K562 (cell line): Measurements from ENCODE around the gene ITGA11. TPM values are rescaled to one million over a fixed set of nuclear protein-coding genes. Genes with fewer than 3 reads are reported as not detected.

ENCODE experiments used
- ATAC-seq: fragments of 200-7000 bp; cut with Tn5 transposase; 3 replicates; pipeline ENCODE4 v1.9.1; 2020; ENCODE audit warnings: moderate library complexity
- BruUV-seq: library from RNA; stranded (reverse); fragments of 400-500 nt; replicated peaks from 2 replicates; lab custom pipeline; 2021; lab: Mats Ljungman, UMichigan
- CTCF ChIA-PET: fragments of 300-600 bp; formaldehyde crosslinking; extraction: SDS; loops from one replicate; lab custom pipeline; 2021; ENCODE audit warnings: low intra/inter-chr PET ratio; lab: Yijun Ruan, JAX
- POLR2A ChIA-PET: fragments of 300-600, 350-650 bp; sonication (Branson Sonifier 250); formaldehyde crosslinking; extraction: SDS; loops from one replicate; lab custom pipeline; 2021; ENCODE audit warnings: antibody characterized with exemption, inconsistent platforms; lab: Yijun Ruan, JAX
- DNase-seq, 4 experiments: peaks; one replicate each; pipeline versions ENCODE4 v3.0.0 to v3.0.0-alpha.2; 2011 to 2018; ENCODE audit warnings: low spot score in 3 of 4, mixed read lengths in 3 of 4; ENCODE audit errors: extremely low read depth in 1 of 4
- FAIRE-seq: peaks from 2 replicates; lab custom pipeline; 2011; peaks lifted over from hg19 to GRCh38; lab: Jason Lieb, UNC
- H2AFZ ChIP-seq: 2 replicates; pipeline ENCODE4 v1.6.0; 2011; ENCODE audit warnings: low read depth, low read length, control low read depth, inconsistent platforms
- H3K27ac ChIP-seq: fragments of 200-600 bp; 3 replicates; pipeline ENCODE4 v1.8.0; 2011; ENCODE audit warnings: low read depth, mild to moderate bottlenecking, control low read depth, inconsistent platforms, low read length, moderate library complexity, mixed read lengths; ENCODE audit errors: extremely low read depth
- H3K27me3 ChIP-seq, 2 experiments: fragments of 300-600 bp in 1 of 2; 2 replicates in 1 of 2; 3 replicates in 1 of 2; pipeline versions ENCODE4 v1.6.0 to v1.8.0; 2011; ENCODE audit warnings: inconsistent platforms in 2 of 2, low read length in 2 of 2, mild to moderate bottlenecking in 1 of 2, mixed read lengths in 1 of 2, moderate library complexity in 1 of 2; ENCODE audit not compliant: control insufficient read depth in 2 of 2, insufficient read depth in 2 of 2
- H3K36me3 ChIP-seq: fragments of 300-600 bp; 3 replicates; pipeline ENCODE4 v1.8.0; 2011; ENCODE audit warnings: mild to moderate bottlenecking, low read length, inconsistent platforms; ENCODE audit not compliant: control insufficient read depth, insufficient read depth
- H3K4me1 ChIP-seq, 2 experiments: fragments of 200-600 bp in 1 of 2; replicated peaks in 1 of 2; 2 replicates in 1 of 2; 3 replicates in 1 of 2; pipeline versions ENCODE4 v1.5.1 to v1.8.0; 2011; ENCODE audit warnings: inconsistent platforms in 2 of 2, low read length in 2 of 2, mild to moderate bottlenecking in 1 of 2, mixed read lengths in 1 of 2, moderate library complexity in 1 of 2; ENCODE audit not compliant: control insufficient read depth in 2 of 2, insufficient read depth in 2 of 2
- H3K4me2 ChIP-seq: 2 replicates; pipeline ENCODE4 v1.6.1; 2011; ENCODE audit warnings: low read length, control low read depth, inconsistent platforms, mixed read lengths; ENCODE audit not compliant: insufficient read depth
- H3K4me3 ChIP-seq: fragments of 200-600 bp; sonication (generic), shearing (Covaris generic); 2 replicates; pipeline ENCODE4 v1.5.1; 2016; ENCODE audit warnings: control low read depth, inconsistent platforms
- H3K79me2 ChIP-seq: fragments of 200-600 bp; 3 replicates; pipeline ENCODE4 v1.8.0; 2011; ENCODE audit warnings: low read length, inconsistent platforms; ENCODE audit not compliant: control insufficient read depth, insufficient read depth
- H3K9ac ChIP-seq, 2 experiments: 2 replicates each; pipeline versions ENCODE4 v1.6.0 to v1.6.1; 2011; ENCODE audit warnings: low read depth in 2 of 2, low read length in 2 of 2, control low read depth in 1 of 2, inconsistent platforms in 1 of 2, mild to moderate bottlenecking in 1 of 2, mixed read lengths in 1 of 2; ENCODE audit not compliant: insufficient read depth in 1 of 2
- H3K9me1 ChIP-seq: one replicate; pipeline ENCODE4 v1.6.0; 2011; ENCODE audit warnings: inconsistent platforms, mild to moderate bottlenecking, low read length, moderate library complexity; ENCODE audit not compliant: control insufficient read depth, insufficient read depth
- H3K9me3 ChIP-seq: replicated peaks from 2 replicates; pipeline ENCODE4 v1.5.1; 2011; ENCODE audit warnings: low read depth, low read length, inconsistent platforms; ENCODE audit not compliant: control insufficient read depth, insufficient read depth
- H4K20me1 ChIP-seq: replicated peaks from 2 replicates; pipeline ENCODE4 v1.6.1; 2011; ENCODE audit warnings: low read length, inconsistent platforms, mixed read lengths; ENCODE audit not compliant: control insufficient read depth, insufficient read depth
- CHD2 ChIP-seq: IDR thresholded peaks from 2 replicates; pipeline ENCODE4 v1.6.1; 2011; ENCODE audit warnings: low read depth, low read length
- ZBTB17 ChIP-seq: fragments of 450-650 bp; formaldehyde crosslinking; IDR thresholded peaks from 2 replicates; pipeline ENCODE4 v1.4.0; 2020; ENCODE audit warnings: mild to moderate bottlenecking
- WGBS: fragments of 100-300 bp; shearing (Covaris generic); methylation state at CpG from one replicate; pipeline ENCODE4 v1.1.6; 2016; ENCODE audit warnings: low coverage, mixed read lengths; ENCODE audit not compliant: insufficient coverage; ENCODE audit errors: missing lambda C conversion rate; 5-methylcytosine and 5-hydroxymethylcytosine counted together
- in situ Hi-C: fragments of 300-500 bp; cut with MboI; formaldehyde crosslinking; loops from 4 replicates; pipeline ENCODE4 v1.15.0; 2018; ENCODE audit warnings: inconsistent platforms, mixed read lengths
- intact Hi-C: fragments of 100-400 bp; cut with micrococcal nuclease; formaldehyde crosslinking; loops from 2 replicates; pipeline ENCODE4 v1.14.2; 2022
- polyA plus RNA-seq, 8 experiments: library from polyadenylated mRNA; depleted of rRNA in 4 of 8; stranded (reverse) in 5 of 8; unstranded in 3 of 8; fragments of >200 nt; fragmentation: Nextera tagmentation in 2 of 8; fragmentation: Illumina TruSeq in 1 of 8; extraction: Ambion mirVana in 2 of 8; extraction: Trizol in 1 of 8; gene quantifications; 2 replicates each; pipeline versions ENCODE4 v1.2.1 to v1.2.3, GENCODE V29; 2011 to 2014; ENCODE audit warnings: inconsistent platforms in 1 of 8, missing spikeins in 1 of 8
- total RNA-seq, 7 experiments: library from RNA; depleted of rRNA in 6 of 7; stranded (reverse); fragments of >200 nt in 6 of 7; fragmentation: Illumina TruSeq in 2 of 7; extraction: Trizol in 2 of 7; gene quantifications; 2 replicates each; pipeline versions ENCODE4 v1.2.1 to v1.2.3, GENCODE V29; 2011 to 2021; ENCODE audit warnings: low replicate concordance in 1 of 7
- TF ChIP-seq, protein P1 (sequence below): fragments of 450-650 bp; formaldehyde crosslinking; conservative IDR thresholded peaks from 2 replicates; pipeline ENCODE4 v1.4.0; 2022; ENCODE audit warnings: mild to moderate bottlenecking, missing genetic modification characterization

The ITGA11 gene
- total and polyA plus RNA-seq, 9 of the 15 experiments (the other 6 are each of a cell fraction or from before 2014, with no cell fraction given), result 0.01 TPM; not detected in 8

DNA sequence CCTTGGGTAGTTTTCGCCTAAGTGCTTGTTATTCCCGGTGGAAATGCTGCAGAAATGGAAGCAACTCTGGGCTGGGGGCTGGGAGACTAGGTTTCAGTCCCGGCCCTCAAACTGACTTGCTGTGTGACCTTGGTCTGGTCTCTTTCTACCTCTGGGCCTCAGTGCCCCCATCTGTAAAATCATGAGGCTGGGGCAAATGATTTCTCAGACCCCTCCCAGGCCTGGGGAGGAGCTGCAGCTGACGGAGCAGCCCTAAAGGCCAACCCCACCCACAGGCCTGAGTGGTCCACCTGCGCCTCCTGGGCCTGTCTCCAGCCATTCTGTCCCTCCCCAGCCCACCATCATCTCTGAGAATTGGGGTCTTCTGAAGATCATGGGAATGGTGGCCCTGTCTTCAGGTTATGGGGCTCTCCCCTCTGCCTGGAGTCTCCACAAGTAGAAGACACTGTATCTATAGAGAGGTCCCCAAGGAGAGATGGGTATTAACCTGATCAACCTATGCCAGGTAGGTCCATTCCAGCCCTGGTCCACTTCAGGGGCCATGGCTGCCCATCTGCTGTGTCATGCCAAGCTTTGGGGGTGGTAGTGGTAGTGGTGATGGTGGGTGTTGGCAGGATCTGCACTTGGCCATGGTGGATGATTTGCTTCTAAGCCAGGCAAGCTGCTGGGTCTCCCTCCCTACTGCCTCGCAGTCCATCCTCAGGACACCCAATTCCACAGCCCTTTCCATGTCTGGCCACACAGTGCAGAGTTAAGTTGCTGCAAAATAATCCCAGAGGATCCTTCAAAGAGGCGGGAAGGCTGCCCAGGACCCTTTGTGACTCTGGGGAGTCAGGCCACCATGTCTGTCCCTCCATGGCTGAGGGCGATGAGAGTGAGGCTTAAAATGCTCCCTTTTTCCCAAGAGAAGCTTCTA is 46.0 kb downstream of the ITGA11 start:
- H3K9me3 ChIP-seq, result no peaks in the 10 kb centered on the region
- POLR2A ChIA-PET, result no interaction called here
- H3K4me1 ChIP-seq, result no peaks in the 10 kb centered on the region
- 0 out of 2 replicates have a peak, but pooled peaks cover 4% of the 10 kb centered on the region for H4K20me1 ChIP-seq
- BruUV-seq, result no TSS peak
- WGBS, result 2% methylated on average over 8 of the region's 8 CpGs
- CTCF ChIA-PET, result no interaction called here
- H3K27me3 ChIP-seq, result peaks cover 7 to 42% of the 10 kb centered on the region in 2 experiments; a peak in 4 of 5 replicates
- H2AFZ ChIP-seq, result no peak overlapping the region
- H3K4me3 ChIP-seq, result no peak overlapping the region
- peak overlapping the region in 1 of 2 experiments; percentile 23; a peak in 1 of 4 replicates for H3K9ac ChIP-seq
- H3K27ac ChIP-seq, result no peak overlapping the region
- in situ Hi-C loops, result no loop called here
- DNase-seq (no peak), FAIRE-seq (no peak), ATAC-seq (no peak)
- no peak overlapping the region for H3K4me2 ChIP-seq
- no peaks in the 10 kb centered on the region for H3K9me1 ChIP-seq
- H3K79me2 ChIP-seq, result no peaks in the 10 kb centered on the region
- no peaks in the 10 kb centered on the region for H3K36me3 ChIP-seq
- intact Hi-C loops, result no loop called here
- TF ChIP-seq, protein P1, sequence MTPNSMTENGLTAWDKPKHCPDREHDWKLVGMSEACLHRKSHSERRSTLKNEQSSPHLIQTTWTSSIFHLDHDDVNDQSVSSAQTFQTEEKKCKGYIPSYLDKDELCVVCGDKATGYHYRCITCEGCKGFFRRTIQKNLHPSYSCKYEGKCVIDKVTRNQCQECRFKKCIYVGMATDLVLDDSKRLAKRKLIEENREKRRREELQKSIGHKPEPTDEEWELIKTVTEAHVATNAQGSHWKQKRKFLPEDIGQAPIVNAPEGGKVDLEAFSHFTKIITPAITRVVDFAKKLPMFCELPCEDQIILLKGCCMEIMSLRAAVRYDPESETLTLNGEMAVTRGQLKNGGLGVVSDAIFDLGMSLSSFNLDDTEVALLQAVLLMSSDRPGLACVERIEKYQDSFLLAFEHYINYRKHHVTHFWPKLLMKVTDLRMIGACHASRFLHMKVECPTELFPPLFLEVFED (CRISPR knock-in tag), result no peak
- TF ChIP-seq CHD2, result no peak
- TF ChIP-seq ZBTB17 (CRISPR knock-in tag), result no peak
- TF ChIP-seq, all 486 proteins: peak for 0
